GM18507 (cell line): ENCODE measurements around the gene DSEL.

Experiments
- DNase-seq: peaks from one replicate; pipeline ENCODE4 v3.0.0; 2011; ENCODE audit warnings: low read depth; ENCODE audit not compliant: insufficient read length; ENCODE audit errors: extremely low spot score
- FAIRE-seq: peaks from 2 replicates; lab custom pipeline; 2011; peaks lifted over from hg19 to GRCh38; lab: Jason Lieb, UNC

Gene DSEL

GRCh38 chr18:67508146-67508545 is 8.4 kb downstream of the DSEL start:
- no peak for FAIRE-seq
- DNase-seq: no peak

- FAIRE-seq: no peak
Observed at GRCh38 chr18:67504739-67505138, 11.8 kb downstream of the DSEL start.

GRCh38 chr18:67500522-67501205 is 15.9 kb downstream of the DSEL start:
- DNase-seq (no peak), FAIRE-seq (no peak)

More at GRCh38 chr18:67504739-67505138, 11.8 kb downstream of the DSEL start:
- no peak for DNase-seq

- DNase-seq: no peak
- no peak for FAIRE-seq
Observed at GRCh38 chr18:67496469-67496868, 20.1 kb downstream of the DSEL start.

GRCh38 chr18:67486534-67486933 is 30.0 kb downstream of the DSEL start:
- DNase-seq (no peak), FAIRE-seq (no peak)

GRCh38 chr18:67485655-67486054 is 30.9 kb downstream of the DSEL start:
- FAIRE-seq (no peak), DNase-seq (no peak)

- DNase-seq: no peak
- no peak for FAIRE-seq
Observed at GRCh38 chr18:67484458-67484857, 32.1 kb downstream of the DSEL start.

- DNase-seq (no peak), FAIRE-seq (no peak)
Observed at GRCh38 chr18:67483952-67484351, 32.6 kb downstream of the DSEL start.

GRCh38 chr18:67483237-67483636 is 33.3 kb downstream of the DSEL start:
- FAIRE-seq: no peak
- DNase-seq: no peak

- FAIRE-seq: no peak
- no peak for DNase-seq
Observed at GRCh38 chr18:67478249-67478648, 38.3 kb downstream of the DSEL start.

- DNase-seq (no peak), FAIRE-seq (no peak)
Observed at GRCh38 chr18:67477522-67477921, 39.0 kb downstream of the DSEL start.

- no peak for FAIRE-seq
- DNase-seq: no peak
Observed at GRCh38 chr18:67476585-67476984, 39.9 kb downstream of the DSEL start.

GRCh38 chr18:67475673-67476072 is 40.8 kb downstream of the DSEL start:
- FAIRE-seq: no peak
- no peak for DNase-seq

- FAIRE-seq (no peak), DNase-seq (no peak)
Observed at GRCh38 chr18:67468038-67468437, 48.5 kb downstream of the DSEL start.

- FAIRE-seq (no peak), DNase-seq (no peak)
Observed at GRCh38 chr18:67467188-67467587, 49.3 kb downstream of the DSEL start.

- DNase-seq (no peak), FAIRE-seq (no peak)
Observed at GRCh38 chr18:67464499-67464898, 52.0 kb downstream of the DSEL start.

GRCh38 chr18:67463829-67464228 is 52.7 kb downstream of the DSEL start:
- no peak for FAIRE-seq
- DNase-seq: no peak

GRCh38 chr18:67456711-67457110 is 59.8 kb downstream of the DSEL start:
- no peak for DNase-seq
- no peak for FAIRE-seq
